B cell (primary cell): ENCODE data around the gene PLEKHH1. TPM values are rescaled to one million over a fixed set of nuclear protein-coding genes. Genes with fewer than 3 reads are reported as not detected.

ENCODE experiments used
- ATAC-seq: fragments of 200-7000 bp; cut with Tn5 transposase; one replicate; pipeline ENCODE4 v1.10.0; 2021; ENCODE audit warnings: low read depth, mild to moderate bottlenecking, moderate number of reproducible peaks, moderate library complexity
- CTCF ChIA-PET: fragments of 350-600 bp; sonication (Branson Sonifier 250); formaldehyde crosslinking; loops from one replicate; lab custom pipeline; 2021; ENCODE audit warnings: antibody characterized with exemption, inconsistent platforms; lab: Charles Lee
- POLR2A ChIA-PET: fragments of 350-600 bp; sonication (Branson Sonifier 250); formaldehyde crosslinking; loops from one replicate; lab custom pipeline; 2021; ENCODE audit warnings: antibody characterized with exemption; lab: Charles Lee
- DNase-seq: peaks from one replicate; pipeline ENCODE4 v3.0.0; 2013
- H2AFZ ChIP-seq: 2 replicates; pipeline ENCODE4 v1.6.1; 2012; ENCODE audit warnings: mild to moderate bottlenecking, low read depth, low read length; ENCODE audit not compliant: insufficient read depth, poor library complexity, severe bottlenecking
- H3K27ac ChIP-seq, 2 donors: 1 replicate in 1 of 2; 2 replicates in 1 of 2; pipeline ENCODE4 v1.5.1; 2012 to 2013; ENCODE audit warnings: low read length in 2 of 2, mild to moderate bottlenecking in 2 of 2, moderate library complexity in 1 of 2
- H3K27me3 ChIP-seq, 4 experiments: fragments of 200-600 bp in 1 of 4; sonication (generic) in 1 of 4; replicated peaks in 1 of 4; 1 replicate in 2 of 4; 2 replicates in 2 of 4; pipeline versions ENCODE4 v1.6.1 to v1.7.0; 2013 to 2016; ENCODE audit warnings: low read length in 3 of 4, mild to moderate bottlenecking in 2 of 4, mixed read lengths in 1 of 4, moderate library complexity in 1 of 4; ENCODE audit not compliant: insufficient read depth in 4 of 4, control insufficient read depth in 3 of 4; ENCODE audit errors: control extremely low read depth in 1 of 4
- H3K36me3 ChIP-seq, 2 experiments: replicated peaks in 1 of 2; 1 replicate in 1 of 2; 2 replicates in 1 of 2; pipeline versions ENCODE4 v1.6.1 to v1.7.1; 2013; ENCODE audit warnings: low read length in 1 of 2; ENCODE audit not compliant: insufficient read depth in 2 of 2, control insufficient read depth in 1 of 2; ENCODE audit errors: control extremely low read depth in 1 of 2, extremely low read depth in 1 of 2
- H3K4me1 ChIP-seq, 2 donors: fragments of 200-600 bp in 1 of 2; sonication (generic) in 1 of 2; 1 replicate in 1 of 2; 2 replicates in 1 of 2; pipeline versions ENCODE4 v1.5.1 to v1.6.1; 2013 to 2017; ENCODE audit warnings: low read length in 2 of 2; ENCODE audit not compliant: control insufficient read depth in 2 of 2, insufficient read depth in 2 of 2
- H3K4me2 ChIP-seq: replicated peaks from 2 replicates; pipeline ENCODE3; 2012; ENCODE audit warnings: mild to moderate bottlenecking, low read depth, low read length; ENCODE audit not compliant: poor library complexity, severe bottlenecking
- H3K4me3 ChIP-seq, 5 experiments: fragments of 200-600 bp in 1 of 5; sonication (generic) in 1 of 5; 1 replicate in 3 of 5; 2 replicates in 2 of 5; pipeline versions ENCODE4 v1.5.1 to v1.7.0; 2011 to 2016; ENCODE audit warnings: low read length in 4 of 5, mild to moderate bottlenecking in 4 of 5, low read depth in 2 of 5, control low read depth in 1 of 5, moderate library complexity in 1 of 5; ENCODE audit not compliant: insufficient read depth in 1 of 5; ENCODE audit errors: control extremely low read depth in 1 of 5, extremely low read depth in 1 of 5
- H3K79me2 ChIP-seq: fragments of 200-600 bp; sonication (generic); one replicate; pipeline ENCODE4 v1.6.0; 2016; ENCODE audit warnings: low read length; ENCODE audit not compliant: control insufficient read depth, insufficient read depth
- H3K9ac ChIP-seq: fragments of 200-600 bp; sonication (generic); 2 replicates; pipeline ENCODE4 v1.6.1; 2017; ENCODE audit warnings: mild to moderate bottlenecking, low read length, moderate library complexity
- H3K9me3 ChIP-seq, 3 donors: one replicate each; pipeline versions ENCODE4 v1.6.1 to v1.7.1; 2013; ENCODE audit warnings: low read length in 2 of 3; ENCODE audit not compliant: control insufficient read depth in 2 of 3, insufficient read depth in 1 of 3; ENCODE audit errors: control extremely low read depth in 1 of 3
- H4K20me1 ChIP-seq: 2 replicates; pipeline ENCODE4 v1.6.0; 2012; ENCODE audit warnings: mild to moderate bottlenecking, low read length; ENCODE audit not compliant: insufficient read depth, control insufficient read depth, poor library complexity, severe bottlenecking
- H3K27ac Mint-ChIP-seq: one replicate; pipeline ENCODE4 v1.8.0; 2021; ENCODE audit warnings: mixed read lengths
- H3K27me3 Mint-ChIP-seq: one replicate; pipeline ENCODE4 v1.8.0; 2021; ENCODE audit warnings: mixed read lengths
- H3K4me1 Mint-ChIP-seq: one replicate; pipeline ENCODE4 v1.8.0; 2021; ENCODE audit warnings: mixed read lengths
- H3K4me3 Mint-ChIP-seq: one replicate; pipeline ENCODE4 v1.8.0; 2021; ENCODE audit warnings: mixed read lengths
- H3K9me3 Mint-ChIP-seq: one replicate; pipeline ENCODE4 v1.8.0; 2022; ENCODE audit warnings: mixed read lengths; ENCODE audit not compliant: insufficient read depth
- CTCF ChIP-seq: fragments of 200-600 bp; IDR thresholded peaks from one replicate; pipeline ENCODE4 v1.8.0; 2022; ENCODE audit warnings: antibody characterized with exemption, mild to moderate bottlenecking
- EZH2 ChIP-seq: IDR thresholded peaks from 2 replicates; pipeline ENCODE4 v1.6.1; 2012; ENCODE audit warnings: borderline replicate concordance, low read depth, mild to moderate bottlenecking, moderate library complexity, low read length; ENCODE audit not compliant: insufficient read depth, poor library complexity, severe bottlenecking
- WGBS: methylation state at CpG from one replicate; pipeline ENCODE4 v1.1.5; 2013; ENCODE audit warnings: missing lambda C conversion rate; ENCODE audit not compliant: insufficient coverage; 5-methylcytosine and 5-hydroxymethylcytosine counted together
- intact Hi-C: fragments of 100-400 bp; cut with micrococcal nuclease; formaldehyde crosslinking; loops from one replicate; pipeline ENCODE4 v1.10.0; 2022
- polyA plus RNA-seq: library from polyadenylated mRNA; depleted of rRNA; stranded (reverse); fragments of >200 nt; gene quantifications from 2 replicates; pipeline ENCODE4 v1.2.3, GENCODE V29; 2012
- total RNA-seq, 2 donors: library from RNA; stranded (reverse); fragments of 120-200 nt in 1 of 2; gene quantifications; 1 replicate in 1 of 2; 2 replicates in 1 of 2; pipeline versions ENCODE4 v1.2.3 to v1.2.4, GENCODE V29; 2013 to 2022

The PLEKHH1 gene
- total and polyA plus RNA-seq, 2 donors (not counting 1 experiment from before 2014, with no cell fraction given): 0.17 to 0.37 TPM

GRCh38 chr14:67517083-67517482 is 16.0 kb upstream of the PLEKHH1 start:
- DNase-seq: no peak
- Histone ChIP-seq H3K36me3 (no peaks in the 10 kb centered on the region), H3K9me3 (no peaks in the 10 kb centered on the region), H3K4me3 (no peak overlapping the region), H3K79me2 (no peaks in the 10 kb centered on the region), H4K20me1 (no peaks in the 10 kb centered on the region), H3K4me2 (peak overlapping the region; percentile 90), H3K4me1 (peaks cover 37 to 38% of the 10 kb centered on the region in 2 donors), H2AFZ (peak overlapping the region; percentile 21), H3K27me3 (no peaks in the 10 kb centered on the region), H3K27ac (no peak overlapping the region), H3K9ac (no peak overlapping the region)
- no peak for ATAC-seq
- Mint-ChIP-seq H3K4me3 (peak overlapping the region; percentile 93), H3K4me1 (peaks cover 40% of the 10 kb centered on the region), H3K9me3 (no peaks in the 10 kb centered on the region), H3K27me3 (peaks cover 11% of the 10 kb centered on the region), H3K27ac (peak overlapping the region; percentile 58)
- ChIA-PET CTCF (interaction anchor here (1.0 to 2.4 kb wide), 7 partner anchors 10 to 89 kb away, joined by 3 to 17 read pairs (median 4); no protein-coding TSS in a partner anchor), POLR2A (interaction anchor here (0.9 to 4.3 kb wide), 2 partner anchors 29 to 30 kb away, joined by 3 to 18 read pairs; partner anchors contain the start of gene TMEM229B)
- 89% methylated on average over 8 of the region's 12 CpGs for WGBS
- no peak for TF ChIP-seq CTCF
- TF ChIP-seq EZH2: no peak
- intact Hi-C loops: no loop called here

DNA sequence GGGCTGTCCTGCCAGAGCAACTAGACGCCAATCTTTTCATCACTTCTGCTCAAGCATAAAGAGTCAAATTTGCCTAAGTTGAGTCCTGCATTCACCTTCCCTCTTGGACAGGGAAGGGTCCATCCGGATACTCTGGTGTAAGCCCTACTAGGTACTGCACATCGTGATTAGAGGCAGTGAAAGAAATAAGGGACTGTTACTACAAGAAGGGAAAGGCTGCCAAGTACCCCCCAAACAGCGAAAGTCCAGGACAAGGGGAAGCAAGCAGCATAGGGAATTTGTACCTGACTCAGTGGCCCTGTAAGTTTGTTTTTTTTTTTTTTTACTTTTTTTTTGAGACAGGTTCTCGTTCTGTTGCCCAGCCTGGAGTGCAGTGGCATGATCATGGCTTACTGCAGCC is 13.7 kb upstream of the PLEKHH1 start:
- H3K9ac ChIP-seq: no peak overlapping the region
- H3K4me2 ChIP-seq: no peak overlapping the region
- H3K9me3 ChIP-seq: no peaks in the 10 kb centered on the region
- no peak overlapping the region for H3K4me3 Mint-ChIP-seq
- DNase-seq: no peak
- intact Hi-C loops: no loop called here
- peaks cover 19 to 20% of the 10 kb centered on the region in 2 donors for H3K4me1 ChIP-seq
- H3K27me3 ChIP-seq: peaks cover 0 to 12% (median 8%) of the 10 kb centered on the region in 4 experiments
- H4K20me1 ChIP-seq: no peaks in the 10 kb centered on the region
- no peak overlapping the region for H3K4me3 ChIP-seq
- WGBS: 98% methylated on average over 4 of the region's 5 CpGs
- no peak overlapping the region for H3K27ac ChIP-seq
- no peaks in the 10 kb centered on the region for H3K36me3 ChIP-seq
- peaks cover 19% of the 10 kb centered on the region for H3K4me1 Mint-ChIP-seq
- H3K27me3 Mint-ChIP-seq: peaks cover 27% of the 10 kb centered on the region
- ChIA-PET CTCF (interaction anchor here (1.4 to 1.8 kb wide), 2 partner anchors 12 to 52 kb away, joined by 4 to 5 read pairs; no protein-coding TSS in a partner anchor), POLR2A (no interaction called here)
- no peak overlapping the region for H2AFZ ChIP-seq
- no peak overlapping the region for H3K27ac Mint-ChIP-seq
- ATAC-seq: no peak
- TF ChIP-seq EZH2: no peak
- TF ChIP-seq CTCF: no peak
- H3K79me2 ChIP-seq: no peaks in the 10 kb centered on the region
- H3K9me3 Mint-ChIP-seq: no peaks in the 10 kb centered on the region
